Measurements from ENCODE around the gene GPR68.
"Not testable (repeated sequence)": the region's sequence is repeated elsewhere in the genome, so short reads cannot be mapped to it uniquely, and the experiment has no call there.

Gene GPR68

GRCh38 chr14:91252871-91253794 lies 8.6 kb upstream of the GPR68 start:
- no peak for DNase-seq

GRCh38 chr14:91250912-91251311 lies 6.4 kb upstream of the GPR68 start:
- peak; percentile 17 for DNase-seq

- peak; percentile 68 for DNase-seq
Measured at GRCh38 chr14:91249841-91250616, 5.5 kb upstream of the GPR68 start.

- DNase-seq: no peak
Measured at GRCh38 chr14:91246051-91246852, 1.7 kb upstream of the GPR68 start.

GRCh38 chr14:91245616-91246015 lies 1.1 kb upstream of the GPR68 start:
- DNase-seq: not testable (repeated sequence)

GRCh38 chr14:91245029-91245428 lies 525 bp upstream of the GPR68 start:
- no peak for DNase-seq

GRCh38 chr14:91243074-91243471 lies 1.4 kb downstream of the GPR68 start:
- no peak for DNase-seq

- no peak for DNase-seq
Measured at GRCh38 chr14:91242635-91243034, 1.9 kb downstream of the GPR68 start.

- peak; percentile 98 for DNase-seq
Measured at GRCh38 chr14:91241863-91242262, 2.6 kb downstream of the GPR68 start.

- no peak for DNase-seq
Measured at GRCh38 chr14:91238661-91239060, 5.8 kb downstream of the GPR68 start.

- DNase-seq: peak; percentile 58
Measured at GRCh38 chr14:91238085-91238484, 6.4 kb downstream of the GPR68 start.

GRCh38 chr14:91237219-91237618 lies 7.3 kb downstream of the GPR68 start:
- DNase-seq: peak; percentile 84

- DNase-seq: no peak
Measured at GRCh38 chr14:91235841-91236240, 8.7 kb downstream of the GPR68 start.

- no peak for DNase-seq
Measured at GRCh38 chr14:91234791-91235114, 9.8 kb downstream of the GPR68 start.

GRCh38 chr14:91233936-91234790 lies 10.3 kb downstream of the GPR68 start:
- DNase-seq: no peak

- DNase-seq: peak; percentile 7
Measured at GRCh38 chr14:91232603-91233002, 11.9 kb downstream of the GPR68 start.

GRCh38 chr14:91232052-91232451 lies 12.5 kb downstream of the GPR68 start:
- DNase-seq: peak; percentile 63

GRCh38 chr14:91231446-91231845 lies 13.1 kb downstream of the GPR68 start:
- DNase-seq: peak; percentile 4

GRCh38 chr14:91230397-91231035 lies 14.0 kb downstream of the GPR68 start:
- no peak for DNase-seq

GRCh38 chr14:91229743-91230200 lies 14.7 kb downstream of the GPR68 start:
- peak; percentile 92 for DNase-seq

- no peak for DNase-seq
Measured at GRCh38 chr14:91229005-91229382, 15.5 kb downstream of the GPR68 start.

Data from MV-4-11 (cell line).